ENCODE measurements around the gene FLOT1. TPM values are rescaled to one million over a fixed set of nuclear protein-coding genes. Genes with fewer than 3 reads are reported as not detected.

FLOT1 gene
- total and polyA plus RNA-seq, 2 of the 13 experiments (the other 11 are each of a cell fraction or from before 2014, with no cell fraction given), result 82.3 to 130 TPM

GRCh38 chr6:30769088-30769852 lies 26.8 kb upstream of the FLOT1 start (continued):
- TF ChIP-seq ZNF180 (CRISPR knock-in tag; IDR thresholded peaks at IDR 0.05; ENCODE audit: borderline replicate concordance, low read depth) (no peak), ZIK1 (CRISPR knock-in tag; IDR thresholded peaks at IDR 0.05; ENCODE audit: borderline replicate concordance, low read depth) (peak; percentile 25; the same call in 1 of the 2 replicates), ZNF563 (CRISPR knock-in tag; IDR thresholded peaks at IDR 0.05) (peak; percentile 90), ARID3A (IDR thresholded peaks at IDR 0.05; ENCODE audit: low read depth, low read length) (no peak; the same call in 1 of the 2 replicates), ZNF589 (CRISPR knock-in tag; conservative IDR thresholded peaks at IDR 0.05) (no peak; the same call in none of the 2 replicates), ARNT2 (CRISPR knock-in tag; IDR thresholded peaks at IDR 0.05; ENCODE audit: low read depth) (peak; percentile 27; the same call in 1 of the 2 replicates), ZFP41 (CRISPR knock-in tag; IDR thresholded peaks at IDR 0.05; ENCODE audit: borderline replicate concordance) (no peak), POLR2AphosphoS5 (IDR thresholded peaks at IDR 0.05; ENCODE audit: low read depth, low read length) (peak; percentile 90), ZNF850 (CRISPR knock-in tag; conservative IDR thresholded peaks at IDR 0.05) (no peak), ZNF75D (CRISPR knock-in tag; IDR thresholded peaks at IDR 0.05; ENCODE audit: borderline replicate concordance) (no peak), PRMT3 (CRISPR knock-in tag; IDR thresholded peaks at IDR 0.05; ENCODE audit: borderline replicate concordance, low read depth) (no peak; the same call in 1 of the 2 replicates), DMTF1 (CRISPR knock-in tag; IDR thresholded peaks at IDR 0.05) (no peak), SSRP1 (CRISPR knock-in tag; IDR thresholded peaks at IDR 0.05) (no peak), THYN1 (CRISPR knock-in tag; IDR thresholded peaks at IDR 0.05; ENCODE audit: borderline replicate concordance, low read depth) (0 out of 2 replicates have a peak, but pooled peaks have one; percentile 12)
- TF ChIP-seq, protein P1, sequence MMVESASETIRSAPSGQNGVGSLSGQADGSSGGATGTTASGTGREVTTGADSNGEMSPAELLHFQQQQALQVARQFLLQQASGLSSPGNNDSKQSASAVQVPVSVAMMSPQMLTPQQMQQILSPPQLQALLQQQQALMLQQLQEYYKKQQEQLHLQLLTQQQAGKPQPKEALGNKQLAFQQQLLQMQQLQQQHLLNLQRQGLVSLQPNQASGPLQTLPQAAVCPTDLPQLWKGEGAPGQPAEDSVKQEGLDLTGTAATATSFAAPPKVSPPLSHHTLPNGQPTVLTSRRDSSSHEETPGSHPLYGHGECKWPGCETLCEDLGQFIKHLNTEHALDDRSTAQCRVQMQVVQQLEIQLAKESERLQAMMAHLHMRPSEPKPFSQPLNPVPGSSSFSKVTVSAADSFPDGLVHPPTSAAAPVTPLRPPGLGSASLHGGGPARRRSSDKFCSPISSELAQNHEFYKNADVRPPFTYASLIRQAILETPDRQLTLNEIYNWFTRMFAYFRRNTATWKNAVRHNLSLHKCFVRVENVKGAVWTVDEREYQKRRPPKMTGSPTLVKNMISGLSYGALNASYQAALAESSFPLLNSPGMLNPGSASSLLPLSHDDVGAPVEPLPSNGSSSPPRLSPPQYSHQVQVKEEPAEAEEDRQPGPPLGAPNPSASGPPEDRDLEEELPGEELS (CRISPR knock-in tag; IDR thresholded peaks at IDR 0.05), result peak; percentile 86
